DMS114 treated with DMSO at 0.1 percent for 48 hours (cell line): Measurements from ENCODE around the gene LINC01488.

Source experiments
- DNase-seq: peaks from one replicate; lab custom pipeline; 2025; ENCODE audit not compliant: unreplicated experiment; lab: John Stamatoyannopoulos, UW

Gene LINC01488

GRCh38 chr11:69463181-69463994 lies 18.1 kb upstream of the LINC01488 start:
- no peak for DNase-seq

- DNase-seq, result no peak
These were observed 17.2 kb upstream of the LINC01488 start for GRCh38 chr11:69463995-69464960.

GRCh38 chr11:69465236-69466000 lies 16.0 kb upstream of the LINC01488 start:
- DNase-seq, result no peak

- no peak for DNase-seq
These were observed 15.4 kb upstream of the LINC01488 start for GRCh38 chr11:69466039-69466438.

GRCh38 chr11:69467196-69467595 lies 14.3 kb upstream of the LINC01488 start:
- no peak for DNase-seq

- DNase-seq, result no peak
These were observed 13.8 kb upstream of the LINC01488 start for GRCh38 chr11:69467646-69468045.

- no peak for DNase-seq
These were observed 13.2 kb upstream of the LINC01488 start for GRCh38 chr11:69468221-69468620.

GRCh38 chr11:69468911-69469885 lies 12.3 kb upstream of the LINC01488 start:
- DNase-seq, result no peak

GRCh38 chr11:69470301-69470700 lies 11.2 kb upstream of the LINC01488 start:
- no peak for DNase-seq

GRCh38 chr11:69470793-69471728 lies 10.4 kb upstream of the LINC01488 start:
- no peak for DNase-seq

GRCh38 chr11:69471729-69472540 lies 9.5 kb upstream of the LINC01488 start:
- no peak for DNase-seq

- DNase-seq, result no peak
These were observed 8.8 kb upstream of the LINC01488 start for GRCh38 chr11:69472541-69473275.

GRCh38 chr11:69473276-69473845 lies 8.1 kb upstream of the LINC01488 start:
- DNase-seq, result no peak

GRCh38 chr11:69474736-69475135 lies 6.7 kb upstream of the LINC01488 start:
- no peak for DNase-seq

- DNase-seq, result no peak
These were observed 6.2 kb upstream of the LINC01488 start for GRCh38 chr11:69475141-69475865.

- no peak for DNase-seq
These were observed 5.5 kb upstream of the LINC01488 start for GRCh38 chr11:69475866-69476471.
